Activated T-helper 1 cell treated with anti-CD3 and anti-CD28 coated beads, Interleukin-12 subunit alpha, Interleukin-12 subunit beta, Interleukin-2, Interleukin-4 antibody, amounts not matched to agents 30 ng/mL and 10 ng/mL and 1 ng/mL, durations not matched to agents 14 hours and 24 hours and 36 hours (primary cell): Measurements from ENCODE around the gene TMEM187. TPM values are rescaled to one million over a fixed set of nuclear protein-coding genes. Genes with fewer than 3 reads are reported as not detected.

Experiments used
- DNase-seq: peaks from one replicate; pipeline ENCODE4 v3.0.0; 2021; ENCODE audit warnings: low spot score
- H3K27ac Mint-ChIP-seq: one replicate; pipeline ENCODE4 v1.8.0; 2021; ENCODE audit warnings: mild to moderate bottlenecking, mixed read lengths
- H3K27me3 Mint-ChIP-seq: one replicate; pipeline ENCODE4 v1.8.0; 2022; ENCODE audit warnings: mild to moderate bottlenecking, moderate library complexity, mixed read lengths; ENCODE audit not compliant: insufficient read depth
- H3K36me3 Mint-ChIP-seq: one replicate; pipeline ENCODE4 v1.8.0; 2021; ENCODE audit warnings: low read depth, mixed read lengths
- H3K4me1 Mint-ChIP-seq: one replicate; pipeline ENCODE4 v1.8.0; 2021; ENCODE audit warnings: low read depth, mixed read lengths
- H3K4me3 Mint-ChIP-seq: one replicate; pipeline ENCODE4 v1.8.0; 2021; ENCODE audit warnings: mild to moderate bottlenecking, moderate library complexity, mixed read lengths
- H3K9me3 Mint-ChIP-seq: one replicate; pipeline ENCODE4 v1.8.0; 2021; ENCODE audit warnings: mixed read lengths
- intact Hi-C: fragments of 100-400 bp; cut with micrococcal nuclease; formaldehyde crosslinking; loops from one replicate; pipeline ENCODE4 v1.15.1; 2024
- total RNA-seq: library from RNA; stranded (reverse); gene quantifications from 2 replicates; pipeline ENCODE4 v1.2.3, GENCODE V29; 2022

TMEM187 gene
- total RNA-seq, 1 donor from 2014 or later: 3.4 TPM

- DNase-seq: no peak
- Mint-ChIP-seq H3K9me3 (no peaks in the 10 kb centered on the region), H3K27me3 (no peaks in the 10 kb centered on the region), H3K36me3 (peaks cover 5% of the 10 kb centered on the region), H3K4me3 (peak overlapping the region; percentile 72), H3K4me1 (peaks cover 4% of the 10 kb centered on the region), H3K27ac (peak overlapping the region; percentile 58)
- intact Hi-C loops: no loop called here
Observed at GRCh38 chrX:153941336-153942252, 31.0 kb upstream of the TMEM187 start.

GRCh38 chrX:153944140-153944799, 28.3 kb upstream of the TMEM187 start, which contains the start of gene RENBP:
Gene RENBP, minus strand, starts transcription at chrX:153944643. Its CDS starts 33 bp downstream, at chrX:153944610.
- H3K4me1 Mint-ChIP-seq: peaks cover 14% of the 10 kb centered on the region
- H3K27ac Mint-ChIP-seq: peak within 1 kb of the TSS; percentile 68
- H3K9me3 Mint-ChIP-seq: no peaks in the 10 kb centered on the region
- H3K36me3 Mint-ChIP-seq: peaks cover 8% of the 10 kb centered on the region
- H3K27me3 Mint-ChIP-seq: no peaks in the 10 kb centered on the region
- peak within 1 kb of the TSS; percentile 84 for H3K4me3 Mint-ChIP-seq
- DNase-seq: no peak
- intact Hi-C loops: no loop called here

GRCh38 chrX:153944800-153945150, 27.8 kb upstream of the TMEM187 start:
- no peak for DNase-seq
- Mint-ChIP-seq H3K4me3 (peak overlapping the region; percentile 54), H3K36me3 (peaks cover 8% of the 10 kb centered on the region), H3K27ac (no peak overlapping the region), H3K4me1 (peaks cover 14% of the 10 kb centered on the region), H3K27me3 (no peaks in the 10 kb centered on the region), H3K9me3 (no peaks in the 10 kb centered on the region)
- intact Hi-C loops: no loop called here

GRCh38 chrX:153945956-153946943, 26.3 kb upstream of the TMEM187 start:
- no peak for DNase-seq
- peaks cover 11% of the 10 kb centered on the region for H3K4me1 Mint-ChIP-seq
- no peak overlapping the region for H3K4me3 Mint-ChIP-seq
- H3K27me3 Mint-ChIP-seq: no peaks in the 10 kb centered on the region
- intact Hi-C loops: no loop called here
- H3K27ac Mint-ChIP-seq: no peak overlapping the region
- H3K9me3 Mint-ChIP-seq: no peaks in the 10 kb centered on the region
- peaks cover 12% of the 10 kb centered on the region for H3K36me3 Mint-ChIP-seq

GRCh38 chrX:153947009-153947769, 25.4 kb upstream of the TMEM187 start:
- no peaks in the 10 kb centered on the region for H3K9me3 Mint-ChIP-seq
- H3K27me3 Mint-ChIP-seq: no peaks in the 10 kb centered on the region
- DNase-seq: peak; percentile 67
- intact Hi-C loops: loop anchor here (1.0 kb wide), 3 partner anchors 21 to 183 kb away; partner anchors contain the start of genes ARHGAP4 and PLXNB3
- H3K36me3 Mint-ChIP-seq: peaks cover 11% of the 10 kb centered on the region
- H3K27ac Mint-ChIP-seq: peak overlapping the region; percentile 91
- peak overlapping the region; percentile 3 for H3K4me3 Mint-ChIP-seq
- H3K4me1 Mint-ChIP-seq: peaks cover 9% of the 10 kb centered on the region

- DNase-seq: no peak
- peak overlapping the region; percentile 68 for H3K27ac Mint-ChIP-seq
- no peaks in the 10 kb centered on the region for H3K9me3 Mint-ChIP-seq
- H3K4me3 Mint-ChIP-seq: no peak overlapping the region
- intact Hi-C loops: no loop called here
- H3K4me1 Mint-ChIP-seq: peaks cover 9% of the 10 kb centered on the region
- H3K27me3 Mint-ChIP-seq: no peaks in the 10 kb centered on the region
- peaks cover 11% of the 10 kb centered on the region for H3K36me3 Mint-ChIP-seq
Observed at GRCh38 chrX:153948002-153948466, 24.5 kb upstream of the TMEM187 start.

- no peak for DNase-seq
- Mint-ChIP-seq H3K9me3 (no peaks in the 10 kb centered on the region), H3K36me3 (peaks cover 11% of the 10 kb centered on the region), H3K27me3 (no peaks in the 10 kb centered on the region), H3K4me1 (peaks cover 9% of the 10 kb centered on the region), H3K4me3 (no peak overlapping the region), H3K27ac (peak overlapping the region; percentile 52)
- intact Hi-C loops: no loop called here
Observed at GRCh38 chrX:153948847-153949805, 23.4 kb upstream of the TMEM187 start.

GRCh38 chrX:153950127-153950526, 22.4 kb upstream of the TMEM187 start:
- H3K27me3 Mint-ChIP-seq: no peaks in the 10 kb centered on the region
- no peak overlapping the region for H3K27ac Mint-ChIP-seq
- no peaks in the 10 kb centered on the region for H3K9me3 Mint-ChIP-seq
- no peak overlapping the region for H3K4me3 Mint-ChIP-seq
- peaks cover 9% of the 10 kb centered on the region for H3K36me3 Mint-ChIP-seq
- no peak for DNase-seq
- peaks cover 9% of the 10 kb centered on the region for H3K4me1 Mint-ChIP-seq
- intact Hi-C loops: no loop called here

GRCh38 chrX:153951683-153952372, 20.7 kb upstream of the TMEM187 start:
- H3K9me3 Mint-ChIP-seq: no peaks in the 10 kb centered on the region
- H3K27me3 Mint-ChIP-seq: no peaks in the 10 kb centered on the region
- H3K4me1 Mint-ChIP-seq: peaks cover 9% of the 10 kb centered on the region
- intact Hi-C loops: no loop called here
- H3K36me3 Mint-ChIP-seq: peaks cover 12% of the 10 kb centered on the region
- DNase-seq: no peak
- no peak overlapping the region for H3K4me3 Mint-ChIP-seq
- no peak overlapping the region for H3K27ac Mint-ChIP-seq

GRCh38 chrX:153952373-153953026, 20.1 kb upstream of the TMEM187 start:
- no peaks in the 10 kb centered on the region for H3K27me3 Mint-ChIP-seq
- peaks cover 2% of the 10 kb centered on the region for H3K4me1 Mint-ChIP-seq
- peaks cover 10% of the 10 kb centered on the region for H3K36me3 Mint-ChIP-seq
- no peak overlapping the region for H3K27ac Mint-ChIP-seq
- DNase-seq: no peak
- no peaks in the 10 kb centered on the region for H3K9me3 Mint-ChIP-seq
- no peak overlapping the region for H3K4me3 Mint-ChIP-seq
- intact Hi-C loops: loop anchor here (1.0 kb wide), 2 partner anchors 15 to 188 kb away; partner anchors contain the start of gene PLXNB3
